Natural killer cell (primary cell): ENCODE data around the gene TEPSIN. TPM values are rescaled to one million over a fixed set of nuclear protein-coding genes. Genes with fewer than 3 reads are reported as not detected.

Experiments
- ATAC-seq, 3 donors: fragments of 150-1000 bp in 2 of 3; fragments of 200-7000 bp in 1 of 3; cut with Tn5 transposase; 1 replicate in 1 of 3; 2 replicates in 2 of 3; pipeline ENCODE4 v1.10.0; 2021; ENCODE audit warnings: mild to moderate bottlenecking in 2 of 3, moderate library complexity in 2 of 3
- DNase-seq, 2 donors: peaks; one replicate each; pipeline versions ENCODE4 v3.0.0 to v3.0.0-alpha.2; 2013 to 2021; ENCODE audit warnings: mixed read lengths in 1 of 2
- H3K27ac ChIP-seq: one replicate; pipeline ENCODE4 v1.5.1; 2013; ENCODE audit warnings: mild to moderate bottlenecking, low read length
- H3K27me3 ChIP-seq: one replicate; pipeline ENCODE4 v1.6.1; 2013; ENCODE audit warnings: low read length; ENCODE audit not compliant: control insufficient read depth, insufficient read depth
- H3K36me3 ChIP-seq: one replicate; pipeline ENCODE4 v1.6.1; 2013; ENCODE audit warnings: low read length; ENCODE audit not compliant: control insufficient read depth, insufficient read depth
- H3K4me1 ChIP-seq: one replicate; pipeline ENCODE4 v1.6.1; 2013; ENCODE audit warnings: low read length; ENCODE audit not compliant: control insufficient read depth, insufficient read depth
- H3K4me3 ChIP-seq: one replicate; pipeline ENCODE4 v1.5.1; 2013; ENCODE audit warnings: low read length
- H3K9me3 ChIP-seq: one replicate; pipeline ENCODE4 v1.6.1; 2013; ENCODE audit warnings: low read length; ENCODE audit not compliant: control insufficient read depth, insufficient read depth
- H3K27ac Mint-ChIP-seq, 2 donors: one replicate each; pipeline ENCODE4 v1.8.0; 2022; ENCODE audit warnings: mild to moderate bottlenecking in 2 of 2, mixed read lengths in 2 of 2, moderate library complexity in 1 of 2
- H3K27me3 Mint-ChIP-seq, 2 donors: one replicate each; pipeline ENCODE4 v1.8.0; 2022; ENCODE audit warnings: low read depth in 2 of 2, mixed read lengths in 2 of 2
- H3K36me3 Mint-ChIP-seq: one replicate; pipeline ENCODE4 v1.8.0; 2022; ENCODE audit warnings: mixed read lengths
- H3K4me1 Mint-ChIP-seq, 2 donors: one replicate each; pipeline ENCODE4 v1.8.0; 2022; ENCODE audit warnings: mixed read lengths in 2 of 2
- H3K4me3 Mint-ChIP-seq: one replicate; pipeline ENCODE4 v1.8.0; 2022; ENCODE audit warnings: mild to moderate bottlenecking, moderate library complexity, mixed read lengths
- H3K9me3 Mint-ChIP-seq, 2 donors: one replicate each; pipeline ENCODE4 v1.8.0; 2022; ENCODE audit warnings: mixed read lengths in 2 of 2
- WGBS: methylation state at CpG from one replicate; pipeline ENCODE4 v1.1.7; 2013; ENCODE audit warnings: missing lambda C conversion rate; ENCODE audit not compliant: insufficient coverage; 5-methylcytosine and 5-hydroxymethylcytosine counted together
- intact Hi-C: fragments of 100-400 bp; cut with micrococcal nuclease; formaldehyde crosslinking; loops from one replicate; pipeline ENCODE4 v1.14.2; 2022
- total RNA-seq, 4 donors: library from RNA; stranded (reverse); fragments of 120-200 nt in 1 of 4; gene quantifications; one replicate each; pipeline versions ENCODE4 v1.2.3 to v1.2.4, GENCODE V29; 2013 to 2022
- TF ChIP-seq, protein P1 (sequence below): fragments of 200-600 bp; IDR thresholded peaks from one replicate; pipeline ENCODE4 v1.8.0; 2022; ENCODE audit warnings: antibody characterized with exemption

Gene TEPSIN
- total RNA-seq, 3 donors from 2014 or later (not counting 1 experiment from before 2014, with no cell fraction given), result 89.8 to 137 (median 126) TPM

- Histone ChIP-seq H3K4me1 (peaks cover 50% of the 10 kb centered on the region), H3K27me3 (no peaks in the 10 kb centered on the region), H3K9me3 (no peaks in the 10 kb centered on the region), H3K4me3 (no peak overlapping the region), H3K27ac (no peak overlapping the region), H3K36me3 (no peaks in the 10 kb centered on the region)
- DNase-seq (no peak), ATAC-seq (no peak)
- no peaks in the 10 kb centered on the region for H3K27me3 Mint-ChIP-seq
- no peaks in the 10 kb centered on the region for H3K36me3 Mint-ChIP-seq
- intact Hi-C loops, result loop anchor here (1.0 to 10.0 kb wide), 3 partner anchors 98 to 206 kb away; partner anchors contain the start of gene BAIAP2
- H3K9me3 Mint-ChIP-seq, result no peaks in the 10 kb centered on the region
- H3K27ac Mint-ChIP-seq, result peak overlapping the region in 1 of 2 donors; percentile 79
- peaks cover 18 to 36% of the 10 kb centered on the region in 2 donors for H3K4me1 Mint-ChIP-seq
- TF ChIP-seq, protein P1, sequence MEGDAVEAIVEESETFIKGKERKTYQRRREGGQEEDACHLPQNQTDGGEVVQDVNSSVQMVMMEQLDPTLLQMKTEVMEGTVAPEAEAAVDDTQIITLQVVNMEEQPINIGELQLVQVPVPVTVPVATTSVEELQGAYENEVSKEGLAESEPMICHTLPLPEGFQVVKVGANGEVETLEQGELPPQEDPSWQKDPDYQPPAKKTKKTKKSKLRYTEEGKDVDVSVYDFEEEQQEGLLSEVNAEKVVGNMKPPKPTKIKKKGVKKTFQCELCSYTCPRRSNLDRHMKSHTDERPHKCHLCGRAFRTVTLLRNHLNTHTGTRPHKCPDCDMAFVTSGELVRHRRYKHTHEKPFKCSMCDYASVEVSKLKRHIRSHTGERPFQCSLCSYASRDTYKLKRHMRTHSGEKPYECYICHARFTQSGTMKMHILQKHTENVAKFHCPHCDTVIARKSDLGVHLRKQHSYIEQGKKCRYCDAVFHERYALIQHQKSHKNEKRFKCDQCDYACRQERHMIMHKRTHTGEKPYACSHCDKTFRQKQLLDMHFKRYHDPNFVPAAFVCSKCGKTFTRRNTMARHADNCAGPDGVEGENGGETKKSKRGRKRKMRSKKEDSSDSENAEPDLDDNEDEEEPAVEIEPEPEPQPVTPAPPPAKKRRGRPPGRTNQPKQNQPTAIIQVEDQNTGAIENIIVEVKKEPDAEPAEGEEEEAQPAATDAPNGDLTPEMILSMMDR, result no peak
- H3K4me3 Mint-ChIP-seq, result peak overlapping the region; percentile 49
- WGBS, result 86% methylated on average over 8 of the region's 8 CpGs
Measured at GRCh38 chr17:81240761-81241160, 1.9 kb upstream of the TEPSIN start.

- H3K4me1 ChIP-seq, result peaks cover 50% of the 10 kb centered on the region
- no peaks in the 10 kb centered on the region for H3K36me3 ChIP-seq
- Mint-ChIP-seq H3K9me3 (no peaks in the 10 kb centered on the region), H3K4me1 (peaks cover 23 to 42% of the 10 kb centered on the region in 2 donors), H3K4me3 (peak overlapping the region; percentile 89), H3K27ac (peak overlapping the region; percentile 58 to 90), H3K27me3 (no peaks in the 10 kb centered on the region), H3K36me3 (no peaks in the 10 kb centered on the region)
- no peak for ATAC-seq
- H3K9me3 ChIP-seq, result no peaks in the 10 kb centered on the region
- H3K4me3 ChIP-seq, result peak overlapping the region; percentile 58
- H3K27me3 ChIP-seq, result no peaks in the 10 kb centered on the region
- H3K27ac ChIP-seq, result peak overlapping the region; percentile 11
- intact Hi-C loops, result loop anchor here (1.0 to 10.0 kb wide), 2 partner anchors 17 to 205 kb away; partner anchors contain the start of gene BAIAP2
- TF ChIP-seq, protein P1, result no peak
- DNase-seq, result peak in 1 of 2 donors; percentile 72
- 19% methylated on average over 37 of the region's 37 CpGs for WGBS
Measured at GRCh38 chr17:81239714-81240555, 1.1 kb upstream of the TEPSIN start.

DNA sequence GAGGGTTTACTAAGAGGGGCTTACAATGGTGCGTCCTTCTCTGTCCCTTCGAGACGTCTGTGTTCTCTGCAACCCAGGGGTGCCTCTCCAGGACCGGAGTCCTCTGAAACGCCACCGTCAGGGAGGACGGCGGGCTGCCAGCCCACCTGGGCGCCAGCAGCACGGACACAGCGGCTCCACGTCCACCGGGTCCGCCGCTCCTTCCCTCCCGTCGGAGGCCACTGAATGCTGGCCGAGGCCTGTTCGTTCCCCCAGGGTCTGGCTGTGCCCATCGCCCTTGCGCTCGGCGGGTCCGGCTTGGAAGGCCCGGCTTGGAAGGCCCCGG, 403 bp downstream of the TEPSIN start:
- Mint-ChIP-seq H3K27ac (peak overlapping the region; percentile 76 to 90), H3K27me3 (no peaks in the 10 kb centered on the region), H3K4me3 (peak overlapping the region; percentile 74), H3K9me3 (no peaks in the 10 kb centered on the region), H3K4me1 (peaks cover 28 to 49% of the 10 kb centered on the region in 2 donors), H3K36me3 (no peaks in the 10 kb centered on the region)
- under 1% methylated on average over 26 of the region's 26 CpGs for WGBS
- ATAC-seq, result no peak
- no peak overlapping the region for H3K27ac ChIP-seq
- intact Hi-C loops, result no loop called here
- peaks cover 50% of the 10 kb centered on the region for H3K4me1 ChIP-seq
- no peaks in the 10 kb centered on the region for H3K9me3 ChIP-seq
- TF ChIP-seq, protein P1, result no peak
- H3K36me3 ChIP-seq, result peaks cover under 1% of the 10 kb centered on the region
- H3K4me3 ChIP-seq, result peak overlapping the region; percentile 65
- H3K27me3 ChIP-seq, result no peaks in the 10 kb centered on the region
- DNase-seq, result no peak
